Measurements from ENCODE around the gene SLC45A3. TPM values are rescaled to one million over a fixed set of nuclear protein-coding genes. Genes with fewer than 3 reads are reported as not detected.

Gene SLC45A3
- total RNA-seq, 2 experiments from 2014 or later: 0.11 TPM; not detected in 1

- no peak for TF ChIP-seq CTCF (IDR thresholded peaks at IDR 0.05)
- ATAC-seq (ENCODE audit: poor library complexity): no peak
- Histone ChIP-seq H3K36me3 (ENCODE audit: insufficient read depth, low read length) (no peaks in the 10 kb centered on the region), H3K4me1 (ENCODE audit: insufficient read depth, low read length) (peaks cover 12% of the 10 kb centered on the region), H3K9me3 (ENCODE audit: control insufficient read depth in 1 of 2, insufficient read depth in 1 of 2, low read length in 2 of 2) (peaks cover 0 to 6% of the 10 kb centered on the region in 2 experiments), H3K4me3 (ENCODE audit: low read length) (no peak overlapping the region), H3K27me3 (ENCODE audit: control insufficient read depth in 1 of 2, insufficient read depth in 2 of 2, low read length in 2 of 2) (peaks cover 0 to 5% of the 10 kb centered on the region in 2 experiments), H3K27ac (ENCODE audit: low read depth in 1 of 2, low read length in 2 of 2) (no peak overlapping the region)
- H3K9me3 Mint-ChIP-seq: no peaks in the 10 kb centered on the region
- POLR2A ChIA-PET: no interaction called here
- H3K4me1 Mint-ChIP-seq (ENCODE audit: low read depth): peaks cover 13% of the 10 kb centered on the region
- no peak for DNase-seq
- H3K27me3 Mint-ChIP-seq: peaks cover 39% of the 10 kb centered on the region
- H3K36me3 Mint-ChIP-seq (ENCODE audit: low read depth): no peaks in the 10 kb centered on the region
- no peak overlapping the region for H3K27ac Mint-ChIP-seq
- intact Hi-C loops (cut with DNase I, micrococcal nuclease): no loop called here
- CTCF ChIA-PET: interaction anchor here (1.4 to 1.9 kb wide), 3 partner anchors 18 to 301 kb away, joined by 4 to 5 read pairs (median 4); no protein-coding TSS in a partner anchor
- no peak overlapping the region for H3K4me3 Mint-ChIP-seq
These were observed 3.7 kb downstream of the SLC45A3 start for GRCh38 chr1:205676597-205676996.

- Mint-ChIP-seq H3K27me3 (peaks cover 39% of the 10 kb centered on the region), H3K4me1 (ENCODE audit: low read depth) (peaks cover 11% of the 10 kb centered on the region), H3K27ac (no peak overlapping the region), H3K9me3 (no peaks in the 10 kb centered on the region), H3K4me3 (no peak overlapping the region), H3K36me3 (ENCODE audit: low read depth) (no peaks in the 10 kb centered on the region)
- ATAC-seq (ENCODE audit: poor library complexity): no peak
- intact Hi-C loops (cut with DNase I, micrococcal nuclease): no loop called here
- ChIA-PET POLR2A (no interaction called here), CTCF (no interaction called here)
- H3K36me3 ChIP-seq (ENCODE audit: insufficient read depth, low read length): no peaks in the 10 kb centered on the region
- DNase-seq: no peak
- H3K27me3 ChIP-seq (ENCODE audit: control insufficient read depth in 1 of 2, insufficient read depth in 2 of 2, low read length in 2 of 2): peaks cover 0 to 5% of the 10 kb centered on the region in 2 experiments
- H3K4me3 ChIP-seq (ENCODE audit: low read length): no peak overlapping the region
- no peak overlapping the region for H3K27ac ChIP-seq (ENCODE audit: low read depth in 1 of 2, low read length in 2 of 2)
- H3K9me3 ChIP-seq (ENCODE audit: control insufficient read depth in 1 of 2, insufficient read depth in 1 of 2, low read length in 2 of 2): peaks cover 0 to 6% of the 10 kb centered on the region in 2 experiments
- no peak for TF ChIP-seq CTCF (IDR thresholded peaks at IDR 0.05)
- peaks cover 12% of the 10 kb centered on the region for H3K4me1 ChIP-seq (ENCODE audit: insufficient read depth, low read length)
These were observed 4.3 kb downstream of the SLC45A3 start for GRCh38 chr1:205676002-205676401.

- Histone ChIP-seq H3K36me3 (ENCODE audit: insufficient read depth, low read length) (no peaks in the 10 kb centered on the region), H3K4me1 (ENCODE audit: insufficient read depth, low read length) (peaks cover 10% of the 10 kb centered on the region), H3K27me3 (ENCODE audit: control insufficient read depth in 1 of 2, insufficient read depth in 2 of 2, low read length in 2 of 2) (peaks cover 1 to 7% of the 10 kb centered on the region in 2 experiments), H3K4me3 (ENCODE audit: low read length) (no peak overlapping the region), H3K27ac (ENCODE audit: low read depth in 1 of 2, low read length in 2 of 2) (no peak overlapping the region), H3K9me3 (ENCODE audit: control insufficient read depth in 1 of 2, insufficient read depth in 1 of 2, low read length in 2 of 2) (peaks cover 0 to 6% of the 10 kb centered on the region in 2 experiments)
- Mint-ChIP-seq H3K27ac (no peak overlapping the region), H3K4me3 (no peak overlapping the region), H3K9me3 (no peaks in the 10 kb centered on the region), H3K27me3 (peaks cover 35% of the 10 kb centered on the region), H3K36me3 (ENCODE audit: low read depth) (no peaks in the 10 kb centered on the region), H3K4me1 (ENCODE audit: low read depth) (peaks cover 6% of the 10 kb centered on the region)
- DNase-seq (no peak), ATAC-seq (ENCODE audit: poor library complexity) (no peak)
- intact Hi-C loops (cut with DNase I, micrococcal nuclease): no loop called here
- POLR2A ChIA-PET: no interaction called here
- TF ChIP-seq CTCF (IDR thresholded peaks at IDR 0.05): no peak
- CTCF ChIA-PET: no interaction called here
These were observed 5.1 kb downstream of the SLC45A3 start for GRCh38 chr1:205675247-205675646.

Data from CD4-positive, alpha-beta T cell (primary cell).